Thyroid gland (tissue), 4 donors: ENCODE data around the gene ODAPH.
"Not testable (repeated sequence)": the region's sequence is repeated elsewhere in the genome, so short reads cannot be mapped to it uniquely, and the experiment has no call there.

Source experiments
- POLR2A ChIP-seq, 2 donors: fragments of 450-650 bp; IDR thresholded peaks; one replicate each; pipeline ENCODE4 v1.6.1; 2017; ENCODE audit warnings: antibody characterized with exemption in 2 of 2, mild to moderate bottlenecking in 2 of 2, moderate library complexity in 1 of 2
- TF ChIP-seq, protein P1 (sequence below), 6 experiments: fragments of 200-600 bp in 3 of 6; fragments of 450-650 bp in 3 of 6; sonication (generic) in 3 of 6; IDR thresholded peaks; one replicate each; pipeline ENCODE4 v1.5.1; 2016 to 2019; ENCODE audit warnings: antibody characterized with exemption in 6 of 6, mild to moderate bottlenecking in 2 of 6, inconsistent platforms in 1 of 6, moderate library complexity in 1 of 6

DNA sequence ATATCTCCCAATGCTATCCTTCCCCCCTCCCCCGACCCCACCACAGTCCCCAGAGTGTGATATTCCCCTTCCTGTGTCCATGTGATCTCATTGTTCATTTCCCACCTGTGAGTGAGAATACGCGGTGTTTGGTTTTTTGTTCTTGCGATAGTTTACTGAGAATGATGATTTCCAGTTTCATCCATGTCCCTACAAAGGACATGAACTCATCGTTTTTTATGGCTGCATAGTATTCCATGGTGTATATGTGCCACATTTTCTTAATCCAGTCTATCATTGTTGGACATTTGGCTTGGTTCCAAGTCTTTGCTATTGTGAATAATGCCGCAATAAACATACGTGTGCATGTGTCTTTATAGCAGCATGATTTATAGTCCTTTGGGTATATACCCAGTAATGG is 36.4 kb upstream of the ODAPH start:
- TF ChIP-seq, protein P1, sequence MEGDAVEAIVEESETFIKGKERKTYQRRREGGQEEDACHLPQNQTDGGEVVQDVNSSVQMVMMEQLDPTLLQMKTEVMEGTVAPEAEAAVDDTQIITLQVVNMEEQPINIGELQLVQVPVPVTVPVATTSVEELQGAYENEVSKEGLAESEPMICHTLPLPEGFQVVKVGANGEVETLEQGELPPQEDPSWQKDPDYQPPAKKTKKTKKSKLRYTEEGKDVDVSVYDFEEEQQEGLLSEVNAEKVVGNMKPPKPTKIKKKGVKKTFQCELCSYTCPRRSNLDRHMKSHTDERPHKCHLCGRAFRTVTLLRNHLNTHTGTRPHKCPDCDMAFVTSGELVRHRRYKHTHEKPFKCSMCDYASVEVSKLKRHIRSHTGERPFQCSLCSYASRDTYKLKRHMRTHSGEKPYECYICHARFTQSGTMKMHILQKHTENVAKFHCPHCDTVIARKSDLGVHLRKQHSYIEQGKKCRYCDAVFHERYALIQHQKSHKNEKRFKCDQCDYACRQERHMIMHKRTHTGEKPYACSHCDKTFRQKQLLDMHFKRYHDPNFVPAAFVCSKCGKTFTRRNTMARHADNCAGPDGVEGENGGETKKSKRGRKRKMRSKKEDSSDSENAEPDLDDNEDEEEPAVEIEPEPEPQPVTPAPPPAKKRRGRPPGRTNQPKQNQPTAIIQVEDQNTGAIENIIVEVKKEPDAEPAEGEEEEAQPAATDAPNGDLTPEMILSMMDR (IDR thresholded peaks at IDR 0.05): not testable (repeated sequence)
- TF ChIP-seq POLR2A (IDR thresholded peaks at IDR 0.05): not testable (repeated sequence)
